GM19193 (cell line): Measurements from ENCODE around the gene SLC22A4.

Experiments
- POLR2A ChIP-seq: IDR thresholded peaks from 4 replicates; pipeline ENCODE4 v1.6.1; 2011; ENCODE audit not compliant: insufficient read depth, insufficient read length; ENCODE audit errors: extremely low read depth

The SLC22A4 gene

DNA sequence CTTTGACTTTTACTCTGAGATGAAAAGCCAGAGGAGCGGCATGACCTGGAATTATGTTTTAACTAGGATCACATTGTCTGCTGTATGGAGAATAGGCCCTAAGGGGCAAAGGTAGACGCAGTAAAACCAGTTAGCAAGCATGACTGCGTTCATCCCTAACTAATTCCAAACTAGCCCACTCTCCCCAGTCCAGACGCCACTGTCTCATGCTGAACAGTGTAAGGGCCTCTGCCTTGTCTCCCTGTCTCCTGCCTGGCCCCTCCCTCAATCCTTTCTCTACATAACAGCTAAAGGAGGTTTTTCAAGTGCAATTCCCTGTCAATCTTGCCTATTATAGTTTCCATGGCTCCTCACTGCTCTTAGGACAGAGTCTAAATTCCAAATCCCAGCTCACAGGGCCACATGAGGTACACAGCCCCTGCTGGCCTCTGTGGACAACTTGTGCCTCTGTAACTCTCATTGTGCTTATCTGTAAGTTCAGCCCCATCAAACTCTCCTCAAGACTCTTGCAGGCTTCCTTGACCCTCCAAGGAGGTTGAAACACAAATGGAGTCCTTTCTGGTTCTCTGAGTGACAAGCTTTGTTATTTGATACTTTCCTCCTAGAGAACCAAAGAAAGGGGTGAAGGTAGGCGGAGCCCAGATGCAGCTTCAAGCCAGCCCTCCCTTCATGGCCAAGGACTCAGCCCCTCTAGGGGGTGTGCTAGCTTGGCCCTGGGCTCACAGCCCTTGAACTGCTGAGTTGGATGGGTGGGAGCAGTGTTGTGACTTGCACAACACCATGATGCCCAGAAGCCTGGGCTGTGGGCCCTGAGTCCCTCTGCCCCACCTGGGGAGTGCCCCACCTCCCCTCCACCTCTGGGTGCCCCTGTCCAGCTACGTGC is 16.0 kb upstream of the SLC22A4 start:
- no peak for TF ChIP-seq POLR2A

GRCh38 chr5:132279801-132280200 is 14.4 kb upstream of the SLC22A4 start:
- no peak for TF ChIP-seq POLR2A

- no peak for TF ChIP-seq POLR2A
These were observed 13.6 kb upstream of the SLC22A4 start for GRCh38 chr5:132280371-132281240.

GRCh38 chr5:132281856-132282614 is 12.2 kb upstream of the SLC22A4 start:
- no peak for TF ChIP-seq POLR2A

GRCh38 chr5:132283423-132284043 is 10.7 kb upstream of the SLC22A4 start:
- TF ChIP-seq POLR2A: no peak

DNA sequence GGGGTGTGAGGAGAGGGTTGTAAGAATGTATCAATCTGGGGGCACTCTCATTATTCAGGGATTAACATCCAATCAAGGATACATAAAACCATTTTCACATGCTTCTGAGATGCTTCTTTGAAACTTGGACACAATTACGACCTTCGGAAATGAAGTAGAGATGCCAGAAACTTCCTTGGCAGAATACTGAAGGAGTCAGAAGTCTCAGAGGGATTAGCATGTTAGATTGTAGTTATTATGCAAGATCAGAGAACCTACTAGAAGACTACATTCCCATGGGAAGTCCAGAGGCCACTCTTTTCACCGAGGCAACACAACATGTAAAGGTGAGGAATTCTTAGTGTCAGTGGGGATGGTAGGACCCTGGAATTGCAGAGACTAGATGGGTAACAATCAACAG is 5.1 kb upstream of the SLC22A4 start:
- no peak for TF ChIP-seq POLR2A

GRCh38 chr5:132291026-132291425 is 3.2 kb upstream of the SLC22A4 start:
- TF ChIP-seq POLR2A: no peak

DNA sequence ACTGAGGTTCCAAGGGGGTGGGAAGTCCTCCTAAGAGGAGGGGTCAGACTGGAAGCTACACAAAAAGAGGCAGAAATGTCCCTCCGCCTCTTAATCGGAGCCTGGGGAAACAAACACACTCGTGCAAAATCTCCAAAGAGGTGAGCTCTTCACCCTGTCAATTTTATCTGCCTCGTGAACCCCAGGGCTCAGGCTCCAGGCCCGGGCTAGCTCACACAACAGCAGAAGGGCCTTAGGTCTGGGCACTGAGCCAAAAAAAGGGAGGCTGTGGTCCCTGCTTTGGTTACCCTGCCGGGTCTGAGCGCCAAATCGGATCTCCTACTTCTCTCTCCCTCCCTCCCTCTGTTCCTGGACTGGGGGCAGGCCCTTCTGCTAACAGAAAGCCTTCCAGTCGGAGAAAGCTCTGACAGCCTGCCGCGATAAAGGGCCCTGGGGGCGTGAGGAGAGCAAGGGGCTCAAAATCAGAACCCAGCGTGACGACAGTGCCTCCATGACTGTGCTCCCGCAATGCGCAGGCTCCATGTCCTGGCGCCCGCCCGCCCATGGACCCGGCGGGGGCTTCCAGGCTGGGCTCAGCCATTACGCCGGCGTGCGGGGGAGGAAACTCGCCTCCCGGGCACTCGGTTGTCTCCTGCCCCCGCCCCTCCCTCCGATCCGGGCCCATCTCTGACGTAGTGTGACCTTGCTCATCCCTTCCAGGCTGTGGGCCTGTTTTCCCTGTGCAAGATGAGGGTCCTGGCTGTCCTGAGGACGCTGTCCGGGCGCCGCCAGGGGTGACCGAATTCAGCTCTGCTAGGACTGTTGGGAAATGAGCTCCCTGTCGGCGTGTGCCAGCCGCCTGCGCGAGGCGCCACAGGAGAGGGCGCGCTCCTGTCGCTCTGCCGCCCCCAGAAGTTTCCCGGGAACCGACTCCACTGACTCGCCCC is 865 bp upstream of the SLC22A4 start:
- TF ChIP-seq POLR2A: no peak

DNA sequence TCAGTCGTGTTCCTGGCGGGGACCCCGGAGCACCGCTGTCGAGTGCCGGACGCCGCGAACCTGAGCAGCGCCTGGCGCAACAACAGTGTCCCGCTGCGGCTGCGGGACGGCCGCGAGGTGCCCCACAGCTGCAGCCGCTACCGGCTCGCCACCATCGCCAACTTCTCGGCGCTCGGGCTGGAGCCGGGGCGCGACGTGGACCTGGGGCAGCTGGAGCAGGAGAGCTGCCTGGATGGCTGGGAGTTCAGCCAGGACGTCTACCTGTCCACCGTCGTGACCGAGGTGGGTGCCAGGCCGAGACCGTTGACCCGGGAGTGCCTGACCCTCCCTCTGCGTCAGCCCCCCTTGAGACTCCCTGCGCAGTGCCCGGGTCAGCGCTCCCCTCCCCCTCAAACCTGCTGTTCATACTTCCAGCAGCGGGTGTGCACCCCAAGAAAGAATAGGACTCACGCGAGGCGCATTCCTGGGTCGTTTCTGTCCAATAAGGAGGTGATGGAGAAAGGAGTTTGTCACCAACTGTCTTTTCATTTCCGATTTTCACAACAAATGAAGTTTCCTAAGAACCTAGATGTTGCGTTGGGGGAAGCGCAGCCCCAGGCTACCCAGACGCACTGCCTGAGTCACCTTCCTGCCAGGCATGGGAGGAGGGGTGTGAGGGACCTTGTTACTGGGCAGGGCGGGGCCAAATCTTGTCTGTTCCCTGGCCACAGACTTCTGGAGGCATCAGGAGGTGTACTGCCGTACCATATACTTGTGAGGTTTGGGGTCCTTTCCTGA is 722 bp downstream of the SLC22A4 start:
- TF ChIP-seq POLR2A: no peak

- no peak for TF ChIP-seq POLR2A
These were observed 1.6 kb downstream of the SLC22A4 start for GRCh38 chr5:132295505-132296411.

DNA sequence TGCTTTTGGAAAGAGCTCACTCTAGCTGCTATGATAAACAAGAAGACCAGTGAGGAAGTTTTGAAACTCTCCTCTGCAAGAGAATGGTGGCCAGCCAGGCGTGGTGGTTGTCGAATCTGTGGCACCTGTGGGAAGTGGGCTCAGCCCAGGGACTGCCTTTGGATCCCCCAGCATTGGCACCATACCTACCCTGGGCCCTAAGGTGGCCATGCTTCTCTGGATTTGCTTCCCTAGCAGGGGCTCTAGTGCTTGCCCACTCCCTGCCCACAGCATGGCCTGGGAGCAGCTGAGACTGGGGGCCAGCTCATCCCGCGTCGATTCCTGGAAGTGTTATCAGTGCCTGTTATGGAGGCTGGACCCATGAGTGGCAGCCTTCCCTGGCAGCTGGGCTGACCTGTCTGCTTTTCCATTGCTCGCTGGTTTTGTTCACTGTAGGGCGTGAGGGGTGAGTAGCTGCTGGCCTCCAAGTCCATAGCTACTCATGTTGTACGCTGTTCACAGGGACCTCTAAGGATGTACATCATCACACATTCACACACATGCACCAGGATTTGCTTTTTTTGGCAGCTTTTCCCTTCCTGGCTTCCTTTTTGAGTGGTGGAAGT is 2.3 kb downstream of the SLC22A4 start:
- no peak for TF ChIP-seq POLR2A
